Activated T-cell treated with anti-CD3 and anti-CD28 coated beads, Interleukin-2, amount 50 U/mL, for 24 hours (primary cell): ENCODE measurements around the gene RBKS.
"Not testable (repeated sequence)": the region's sequence is repeated elsewhere in the genome, so short reads cannot be mapped to it uniquely, and the experiment has no call there.

ENCODE experiments used
- DNase-seq: peaks from one replicate; pipeline ENCODE4 v3.0.0-alpha.2; 2020
- H3K27ac Mint-ChIP-seq: 2 replicates; pipeline ENCODE4 v1.8.0; 2020; ENCODE audit warnings: mild to moderate bottlenecking, mixed read lengths
- H3K27me3 Mint-ChIP-seq: 2 replicates; pipeline ENCODE4 v1.8.0; 2020; ENCODE audit warnings: mixed read lengths
- H3K36me3 Mint-ChIP-seq: 2 replicates; pipeline ENCODE4 v1.8.0; 2020; ENCODE audit warnings: low read depth, mixed read lengths
- H3K4me1 Mint-ChIP-seq: 2 replicates; pipeline ENCODE4 v1.8.0; 2020; ENCODE audit warnings: low read depth, mixed read lengths
- H3K4me3 Mint-ChIP-seq: 2 replicates; pipeline ENCODE4 v1.8.0; 2020; ENCODE audit warnings: mild to moderate bottlenecking, moderate library complexity, mixed read lengths
- H3K9me3 Mint-ChIP-seq: 2 replicates; pipeline ENCODE4 v1.8.0; 2020; ENCODE audit warnings: mixed read lengths

The RBKS gene

DNA sequence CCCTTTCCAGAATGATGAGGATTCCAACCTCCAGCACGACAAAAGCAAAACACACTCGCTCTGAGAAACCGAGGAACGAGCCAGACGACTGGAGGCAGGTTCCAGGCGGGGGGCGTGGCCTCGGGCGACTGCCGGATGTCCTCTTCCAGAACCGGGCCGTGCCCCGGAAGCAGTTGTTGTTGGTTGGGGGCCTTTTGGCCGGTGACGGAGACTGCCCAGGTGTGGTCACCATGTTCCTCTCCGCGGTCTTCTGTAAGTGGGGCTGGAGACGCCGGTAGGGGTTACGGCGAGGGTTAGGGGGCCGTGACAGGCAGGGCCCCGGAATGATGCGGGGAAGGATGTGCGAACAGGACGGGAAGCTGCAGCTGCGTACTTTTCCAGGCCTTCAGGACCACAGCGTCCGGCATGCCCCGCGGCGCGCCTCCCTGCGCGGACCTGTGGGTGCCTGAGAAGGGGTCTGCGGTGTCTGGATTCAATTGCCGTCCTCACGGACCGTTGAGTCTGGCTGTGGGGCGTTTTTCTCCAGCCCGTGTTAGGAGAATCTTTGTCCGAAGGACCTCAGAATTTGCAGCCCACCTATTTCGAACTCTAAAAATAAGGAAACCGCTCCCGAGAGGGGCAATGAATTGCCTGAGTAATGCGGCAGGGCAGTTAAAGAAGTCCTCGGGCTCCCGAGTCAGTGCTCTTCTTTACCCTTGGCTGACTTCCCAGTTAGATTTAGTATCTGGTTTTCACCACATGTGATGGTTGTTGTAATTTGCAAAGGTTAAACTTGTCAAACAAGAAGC, 118.4 kb downstream of the RBKS start, which contains the start of gene MRPL33:
MRPL33 (plus strand) TSS at position 172 of the 788 bp plus-strand sequence; CDS start at position 231, 59 bp downstream.
- H3K27me3 Mint-ChIP-seq: no peaks in the 10 kb centered on the region
- H3K4me1 Mint-ChIP-seq: peaks cover 48% of the 10 kb centered on the region
- DNase-seq: peak; percentile 95
- peak within 1 kb of the TSS; percentile 100 for H3K27ac Mint-ChIP-seq
- peak within 1 kb of the TSS; percentile 100 for H3K4me3 Mint-ChIP-seq
- H3K9me3 Mint-ChIP-seq: no peaks in the 10 kb centered on the region
- H3K36me3 Mint-ChIP-seq: peaks cover 46% of the 10 kb centered on the region

- H3K9me3 Mint-ChIP-seq: no peaks in the 10 kb centered on the region
- H3K4me3 Mint-ChIP-seq: peak overlapping the region; percentile 100
- H3K27ac Mint-ChIP-seq: peak overlapping the region; percentile 100
- no peaks in the 10 kb centered on the region for H3K27me3 Mint-ChIP-seq
- peaks cover 44% of the 10 kb centered on the region for H3K4me1 Mint-ChIP-seq
- H3K36me3 Mint-ChIP-seq: peaks cover 41% of the 10 kb centered on the region
- DNase-seq: no peak
Measured at GRCh38 chr2:27771202-27771547, 119.0 kb downstream of the RBKS start.

DNA sequence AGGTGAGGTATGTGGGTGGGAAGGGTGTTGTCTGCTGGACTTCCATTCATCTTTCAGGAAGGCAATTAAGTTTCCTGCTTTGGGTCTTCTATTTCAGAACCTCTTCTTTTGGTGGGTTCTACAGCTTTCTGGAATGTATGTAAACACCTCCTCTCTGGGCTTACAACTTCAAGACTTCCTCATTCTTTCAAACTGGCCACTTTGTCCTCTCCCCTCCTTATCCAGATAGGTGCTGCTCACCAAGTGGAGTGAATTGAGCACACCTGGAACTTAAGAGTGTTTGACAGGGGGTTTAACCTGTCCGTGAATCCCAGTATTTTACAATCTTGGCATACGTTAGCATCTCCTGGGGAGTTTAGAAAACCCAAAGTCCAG, 123.9 kb downstream of the RBKS start:
- Mint-ChIP-seq H3K4me1 (peaks cover 19% of the 10 kb centered on the region), H3K36me3 (no peaks in the 10 kb centered on the region), H3K27me3 (peaks cover 6% of the 10 kb centered on the region), H3K9me3 (no peaks in the 10 kb centered on the region), H3K4me3 (no peak overlapping the region), H3K27ac (peak overlapping the region; percentile 66)
- DNase-seq: no peak

- Mint-ChIP-seq H3K27me3 (peaks cover 6% of the 10 kb centered on the region), H3K4me3 (peak overlapping the region; percentile 43), H3K4me1 (peaks cover 13% of the 10 kb centered on the region), H3K9me3 (no peaks in the 10 kb centered on the region), H3K36me3 (no peaks in the 10 kb centered on the region), H3K27ac (peak overlapping the region; percentile 66)
- peak; percentile 74 for DNase-seq
Measured at GRCh38 chr2:27765621-27766286, 124.4 kb downstream of the RBKS start.

- not testable (repeated sequence) for H3K36me3 Mint-ChIP-seq, H3K27me3 Mint-ChIP-seq, H3K27ac Mint-ChIP-seq, DNase-seq, H3K9me3 Mint-ChIP-seq, H3K4me3 Mint-ChIP-seq
- H3K4me1 Mint-ChIP-seq: peaks cover 11% of the 10 kb centered on the region
Measured at GRCh38 chr2:27764526-27764925, 125.7 kb downstream of the RBKS start.

GRCh38 chr2:27763907-27764267, 126.3 kb downstream of the RBKS start:
- Mint-ChIP-seq H3K9me3 (no peaks in the 10 kb centered on the region), H3K4me3 (no peak overlapping the region), H3K4me1 (peaks cover 11% of the 10 kb centered on the region), H3K27me3 (peaks cover 6% of the 10 kb centered on the region), H3K36me3 (no peaks in the 10 kb centered on the region), H3K27ac (no peak overlapping the region)
- DNase-seq: no peak

DNA sequence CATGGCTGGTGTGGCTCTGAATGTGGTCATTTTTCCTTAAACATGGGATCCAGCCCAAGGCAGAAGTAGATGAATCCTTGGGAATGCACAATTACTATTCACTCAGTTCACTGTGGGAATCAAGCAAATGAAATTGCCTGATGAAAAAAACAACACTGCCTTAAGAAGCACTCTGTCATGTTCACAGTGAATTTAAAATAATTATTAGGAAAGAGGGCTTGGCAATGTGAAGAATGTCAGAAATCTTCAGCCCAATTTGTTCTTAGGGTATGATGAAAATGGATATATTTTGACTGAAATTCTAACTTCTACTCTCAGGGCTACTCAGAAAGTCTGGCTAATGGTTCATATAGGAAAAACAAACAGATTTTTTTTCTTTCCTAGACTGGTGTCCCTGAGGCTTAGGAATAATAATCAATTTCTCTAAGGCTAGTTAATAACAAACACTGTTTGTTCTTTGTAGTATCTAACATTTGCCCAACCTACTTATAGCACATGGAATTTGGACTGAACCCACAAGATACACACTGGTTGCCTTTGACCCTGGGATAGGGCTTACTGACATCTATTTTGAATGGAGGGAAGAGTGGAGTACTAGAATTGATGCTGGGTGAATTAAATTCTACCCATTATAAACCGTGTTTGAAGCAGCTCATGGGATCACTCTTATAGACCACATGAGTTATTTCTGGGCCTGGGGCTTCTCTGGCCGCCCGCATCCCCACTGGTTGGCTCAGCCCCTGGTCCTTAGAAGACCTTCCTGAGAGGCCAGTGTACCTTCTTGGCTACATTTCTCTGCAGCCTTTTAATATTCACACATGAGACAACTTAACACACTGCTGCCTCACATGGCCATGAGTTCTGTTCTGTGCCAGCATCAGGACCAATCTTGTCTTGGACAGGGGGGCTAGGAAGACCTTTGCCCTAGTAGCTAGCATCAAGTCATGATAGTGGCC, 127.0 kb downstream of the RBKS start:
- no peak for DNase-seq
- peaks cover 6% of the 10 kb centered on the region for H3K27me3 Mint-ChIP-seq
- H3K27ac Mint-ChIP-seq: no peak overlapping the region
- H3K4me1 Mint-ChIP-seq: peaks cover 11% of the 10 kb centered on the region
- H3K9me3 Mint-ChIP-seq: no peaks in the 10 kb centered on the region
- no peak overlapping the region for H3K4me3 Mint-ChIP-seq
- no peaks in the 10 kb centered on the region for H3K36me3 Mint-ChIP-seq

- Mint-ChIP-seq H3K4me1 (peaks cover 4% of the 10 kb centered on the region), H3K36me3 (no peaks in the 10 kb centered on the region), H3K9me3 (no peaks in the 10 kb centered on the region), H3K27ac (no peak overlapping the region), H3K27me3 (peaks cover 13% of the 10 kb centered on the region), H3K4me3 (no peak overlapping the region)
- DNase-seq: no peak
Measured at GRCh38 chr2:27756544-27757498, 133.4 kb downstream of the RBKS start.

DNA sequence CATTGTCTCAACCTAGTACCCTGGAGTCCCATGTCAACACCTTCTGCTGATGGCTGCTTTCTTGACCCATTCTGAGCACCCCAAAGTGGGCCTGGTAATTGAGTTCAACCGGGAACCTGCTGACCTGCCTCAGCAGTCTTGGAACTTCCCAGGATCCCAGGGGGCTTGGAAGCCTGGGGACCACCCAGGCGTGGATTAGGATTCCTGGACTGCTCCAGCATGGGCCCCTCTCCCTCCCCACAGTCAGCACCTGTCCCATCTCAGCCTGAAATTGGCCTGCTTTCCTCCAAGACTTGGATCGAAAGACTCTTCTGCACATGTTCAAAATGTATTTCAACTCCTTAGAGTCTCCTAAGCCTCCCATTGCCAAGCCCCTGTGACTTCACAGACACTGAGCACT, 134.1 kb downstream of the RBKS start:
- peaks cover 13% of the 10 kb centered on the region for H3K27me3 Mint-ChIP-seq
- peaks cover 4% of the 10 kb centered on the region for H3K4me1 Mint-ChIP-seq
- DNase-seq: no peak
- no peaks in the 10 kb centered on the region for H3K36me3 Mint-ChIP-seq
- no peak overlapping the region for H3K27ac Mint-ChIP-seq
- no peaks in the 10 kb centered on the region for H3K9me3 Mint-ChIP-seq
- H3K4me3 Mint-ChIP-seq: no peak overlapping the region

DNA sequence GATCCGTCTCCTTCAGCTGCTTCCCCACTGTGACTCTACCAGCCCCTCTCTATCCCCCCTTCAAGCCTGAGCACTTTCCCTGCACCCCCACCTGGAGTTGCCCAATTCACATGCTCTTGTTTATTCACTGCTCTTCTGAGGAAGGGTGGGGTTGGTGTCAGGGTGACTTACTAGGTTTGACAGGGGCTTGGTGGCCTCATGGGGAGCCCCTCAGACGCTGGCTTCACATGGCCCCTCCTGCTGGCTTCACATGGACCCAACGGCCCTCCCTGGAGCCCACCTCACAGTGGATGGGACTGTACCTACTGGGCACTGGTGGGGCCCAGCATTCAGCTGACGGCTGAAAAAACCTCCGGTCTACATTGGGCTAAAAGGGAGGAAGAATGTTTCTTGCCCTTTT, 135.4 kb downstream of the RBKS start:
- no peak for DNase-seq
- no peak overlapping the region for H3K27ac Mint-ChIP-seq
- H3K27me3 Mint-ChIP-seq: peaks cover 13% of the 10 kb centered on the region
- no peaks in the 10 kb centered on the region for H3K36me3 Mint-ChIP-seq
- peaks cover 4% of the 10 kb centered on the region for H3K4me1 Mint-ChIP-seq
- H3K4me3 Mint-ChIP-seq: no peak overlapping the region
- H3K9me3 Mint-ChIP-seq: no peaks in the 10 kb centered on the region

DNA sequence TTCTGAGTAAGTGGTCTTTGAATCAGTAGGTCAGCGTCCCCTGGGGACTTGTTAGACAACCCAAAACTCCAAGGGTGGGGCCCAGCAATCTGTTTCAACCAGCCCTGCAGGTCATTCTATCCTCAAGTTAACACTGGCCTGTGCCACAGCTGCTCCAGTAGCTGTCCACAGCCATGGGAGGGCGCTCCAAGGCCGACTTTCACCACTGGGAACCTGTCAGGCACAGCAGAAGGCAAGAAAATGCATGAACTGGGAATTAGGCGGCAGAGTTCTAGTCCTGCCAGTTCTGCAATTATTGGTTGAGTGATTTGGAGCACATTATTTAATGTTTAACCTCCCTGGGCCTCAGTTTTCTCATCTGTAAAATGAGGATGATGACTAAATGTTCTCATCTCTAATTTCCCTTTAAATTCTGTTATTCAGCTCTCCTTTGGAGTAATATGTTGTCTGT, 136.0 kb downstream of the RBKS start:
- Mint-ChIP-seq H3K27me3 (peaks cover 13% of the 10 kb centered on the region), H3K27ac (no peak overlapping the region), H3K4me3 (no peak overlapping the region), H3K9me3 (peaks cover 6% of the 10 kb centered on the region), H3K4me1 (peaks cover 4% of the 10 kb centered on the region), H3K36me3 (no peaks in the 10 kb centered on the region)
- DNase-seq: peak; percentile 84

DNA sequence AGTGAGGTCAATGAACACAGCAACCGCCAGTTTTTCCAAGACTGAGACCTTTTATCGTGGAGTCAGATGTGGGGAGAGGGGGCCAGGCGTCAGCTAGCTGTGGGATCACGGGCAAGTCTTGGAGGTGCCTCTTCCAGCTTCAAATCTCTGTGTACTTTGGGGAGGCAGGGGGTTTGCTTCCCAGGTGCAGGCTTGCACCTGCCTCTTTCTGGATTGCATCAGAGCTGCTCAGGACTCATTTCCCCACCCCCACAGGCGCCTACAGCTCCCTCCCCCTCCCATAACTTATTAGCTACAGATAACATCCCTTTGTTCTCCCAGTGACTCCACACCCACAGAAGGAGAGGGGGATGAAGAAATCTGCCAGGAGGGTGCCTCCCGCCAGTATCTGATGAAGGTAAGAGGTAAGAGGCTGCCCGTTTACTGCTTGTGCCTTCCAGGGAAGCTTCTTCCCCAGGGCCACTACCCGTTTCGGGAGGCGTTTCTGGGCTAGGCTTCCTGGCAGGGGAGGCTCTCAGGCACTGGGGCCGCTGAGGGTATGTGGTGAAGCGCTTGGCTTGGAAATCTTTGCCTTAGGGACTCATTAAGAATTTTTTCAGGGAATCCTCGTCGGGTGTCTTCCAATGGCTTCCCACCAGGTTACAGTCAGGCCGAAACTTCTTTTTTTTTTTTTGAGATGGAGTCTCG, 137.5 kb downstream of the RBKS start:
- DNase-seq: peak; percentile 18
- Mint-ChIP-seq H3K36me3 (no peaks in the 10 kb centered on the region), H3K27ac (no peak overlapping the region), H3K9me3 (peaks cover 6% of the 10 kb centered on the region), H3K4me1 (peaks cover 4% of the 10 kb centered on the region), H3K27me3 (peaks cover 13% of the 10 kb centered on the region), H3K4me3 (no peak overlapping the region)

DNA sequence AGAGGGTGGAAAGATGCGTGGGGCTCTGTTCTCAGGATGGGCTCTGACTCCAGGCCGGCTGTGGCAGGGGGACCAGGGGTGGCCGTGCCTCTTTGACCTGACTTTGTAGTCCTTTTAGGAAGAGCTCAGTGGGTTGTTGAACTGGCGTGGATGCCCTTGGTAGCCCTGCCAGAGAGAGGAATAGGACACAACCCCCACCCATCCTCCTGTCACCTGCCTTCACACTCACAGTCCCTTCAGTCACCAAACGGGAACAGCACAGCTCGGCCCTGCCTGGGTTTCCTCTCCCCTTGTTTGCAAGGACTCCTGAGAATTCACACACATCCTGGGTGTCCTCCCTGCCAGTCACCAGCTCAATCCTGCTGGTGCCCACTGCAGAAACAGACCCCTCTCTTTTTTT, 138.8 kb downstream of the RBKS start:
- DNase-seq: peak; percentile 22
- no peaks in the 10 kb centered on the region for H3K36me3 Mint-ChIP-seq
- peaks cover 6% of the 10 kb centered on the region for H3K9me3 Mint-ChIP-seq
- peaks cover 4% of the 10 kb centered on the region for H3K4me1 Mint-ChIP-seq
- H3K4me3 Mint-ChIP-seq: no peak overlapping the region
- no peak overlapping the region for H3K27ac Mint-ChIP-seq
- peaks cover 13% of the 10 kb centered on the region for H3K27me3 Mint-ChIP-seq
